SK-N-SH (cell line): ENCODE results near the gene WNT16. TPM values are rescaled to one million over a fixed set of nuclear protein-coding genes. Genes with fewer than 3 reads are reported as not detected.

Source experiments
- CTCF ChIA-PET: fragments of 300-600, 350-600 bp; formaldehyde crosslinking; extraction: SDS; loops from one replicate; lab custom pipeline; 2021; lab: Yijun Ruan, JAX
- POLR2A ChIA-PET: fragments of 350-600 bp; sonication (Branson Sonifier 250); formaldehyde crosslinking; extraction: SDS; loops from one replicate; lab custom pipeline; 2020; ENCODE audit warnings: antibody characterized with exemption, inconsistent platforms; lab: Yijun Ruan, JAX
- DNase-seq: peaks from one replicate; pipeline ENCODE4 v3.0.0; 2012
- H2AFZ ChIP-seq: fragments of 200-600 bp; sonication (generic); 2 replicates; pipeline ENCODE4 v1.8.1; 2016; ENCODE audit warnings: antibody characterized with exemption, mild to moderate bottlenecking, low read depth
- H3F3A ChIP-seq: fragments of 200-600 bp; sonication (generic); replicated peaks from 2 replicates; pipeline ENCODE3; 2016; ENCODE audit warnings: antibody characterized with exemption, mild to moderate bottlenecking; ENCODE audit not compliant: insufficient read depth
- H3K27ac ChIP-seq, 2 experiments: fragments of 200-500 bp in 1 of 2; fragments of 200-600 bp in 1 of 2; sonication (Bioruptor generic) in 1 of 2; sonication (generic), shearing (Covaris generic) in 1 of 2; 2 replicates each; pipeline versions ENCODE4 v1.5.1 to v1.6.1; 2014 to 2016; ENCODE audit warnings: low read depth in 2 of 2, inconsistent platforms in 1 of 2, low read length in 1 of 2, mild to moderate bottlenecking in 1 of 2, mixed read lengths in 1 of 2
- H3K27me3 ChIP-seq: fragments of 200-600 bp; sonication (generic), shearing (Covaris generic); 2 replicates; pipeline ENCODE4 v1.6.1; 2016; ENCODE audit warnings: mixed run types; ENCODE audit not compliant: insufficient read depth
- H3K36me3 ChIP-seq, 2 experiments: fragments of 200-500 bp in 1 of 2; fragments of 200-600 bp in 1 of 2; sonication (Bioruptor generic) in 1 of 2; sonication (generic) in 1 of 2; replicated peaks in 1 of 2; 2 replicates each; pipeline versions ENCODE3 to v1.5.1; 2014 to 2016; ENCODE audit warnings: low read length in 1 of 2, mild to moderate bottlenecking in 1 of 2; ENCODE audit not compliant: insufficient read depth in 2 of 2, control insufficient read depth in 1 of 2
- H3K4me1 ChIP-seq, 2 experiments: fragments of 200-500 bp in 1 of 2; fragments of 200-600 bp in 1 of 2; sonication (Bioruptor generic) in 1 of 2; sonication (generic), shearing (Covaris generic) in 1 of 2; 2 replicates each; pipeline versions ENCODE4 v1.5.1 to v1.6.1; 2014 to 2016; ENCODE audit warnings: low read depth in 1 of 2, low read length in 1 of 2, mixed run types in 1 of 2; ENCODE audit not compliant: insufficient read depth in 2 of 2, control insufficient read depth in 1 of 2
- H3K4me2 ChIP-seq: fragments of 200-600 bp; sonication (generic), shearing (Covaris generic); 2 replicates; pipeline ENCODE4 v1.6.1; 2017; ENCODE audit warnings: mixed run types
- H3K4me3 ChIP-seq, 2 experiments: fragments of 200-500 bp in 1 of 2; fragments of 200-600 bp in 1 of 2; sonication (Bioruptor generic) in 1 of 2; sonication (generic), shearing (Covaris generic) in 1 of 2; 2 replicates each; pipeline versions ENCODE4 v1.5.1 to v1.8.1; 2014 to 2016; ENCODE audit warnings: low read depth in 2 of 2, inconsistent platforms in 1 of 2, low read length in 1 of 2, mild to moderate bottlenecking in 1 of 2, mixed read lengths in 1 of 2, moderate library complexity in 1 of 2
- H3K79me2 ChIP-seq: fragments of 200-600 bp; sonication (generic); 2 replicates; pipeline ENCODE4 v1.8.1; 2017; ENCODE audit warnings: mild to moderate bottlenecking; ENCODE audit not compliant: insufficient read depth
- H3K9ac ChIP-seq: fragments of 200-600 bp; sonication (generic); 2 replicates; pipeline ENCODE4 v1.6.1; 2017; ENCODE audit warnings: mixed run types
- H3K9me2 ChIP-seq: fragments of 200-600 bp; sonication (generic); 2 replicates; pipeline ENCODE4 v1.6.1; 2017; ENCODE audit warnings: mixed run types
- H3K9me3 ChIP-seq: fragments of 200-600 bp; sonication (generic); 2 replicates; pipeline ENCODE4 v1.6.1; 2017; ENCODE audit warnings: mixed run types, mild to moderate bottlenecking, moderate library complexity
- H4K20me1 ChIP-seq: fragments of 200-600 bp; sonication (generic); 2 replicates; pipeline ENCODE4 v1.6.1; 2017; ENCODE audit warnings: mild to moderate bottlenecking, mixed run types; ENCODE audit not compliant: insufficient read depth
- CHD2 ChIP-seq: fragments of 150-350 bp; IDR thresholded peaks from 2 replicates; pipeline ENCODE4 v1.6.1; 2018; ENCODE audit warnings: low read length; ENCODE audit not compliant: partially characterized antibody
- CTCF ChIP-seq: fragments of 200-600 bp; sonication (generic); IDR thresholded peaks from 2 replicates; pipeline ENCODE4 v1.6.1; 2017; ENCODE audit warnings: antibody characterized with exemption, mild to moderate bottlenecking, moderate library complexity
- ELF1 ChIP-seq: IDR thresholded peaks from 2 replicates; pipeline ENCODE4 v1.4.0; 2012
- EP300 ChIP-seq, 2 experiments: IDR thresholded peaks; 2 replicates each; pipeline versions ENCODE4 v1.4.0 to v1.6.1; 2012; ENCODE audit warnings: borderline replicate concordance in 1 of 2, low read depth in 1 of 2, low read length in 1 of 2
- GABPA ChIP-seq: IDR thresholded peaks from 2 replicates; pipeline ENCODE4 v1.4.0; 2012; ENCODE audit warnings: low read depth, mild to moderate bottlenecking
- GATA2 ChIP-seq: sonication (generic); formaldehyde crosslinking; IDR thresholded peaks from 2 replicates; pipeline ENCODE4 v1.5.0; 2020; ENCODE audit warnings: mild to moderate bottlenecking, missing genetic modification reagents
- IRF3 ChIP-seq: fragments of 150-350 bp; IDR thresholded peaks from 2 replicates; pipeline ENCODE4 v1.6.1; 2016; ENCODE audit warnings: mild to moderate bottlenecking, low read depth, low read length
- JUND ChIP-seq: IDR thresholded peaks from 2 replicates; pipeline ENCODE4 v1.4.0; 2012
- MAX ChIP-seq: IDR thresholded peaks from 2 replicates; pipeline ENCODE4 v1.4.0; 2012; ENCODE audit warnings: low read depth
- NFIC ChIP-seq: IDR thresholded peaks from 2 replicates; pipeline ENCODE4 v1.4.0; 2012; ENCODE audit warnings: borderline replicate concordance
- RAD21 ChIP-seq: IDR thresholded peaks from 2 replicates; pipeline ENCODE4 v1.6.1; 2012; ENCODE audit warnings: mild to moderate bottlenecking, low read length
- SMC3 ChIP-seq: IDR thresholded peaks from 2 replicates; pipeline ENCODE4 v1.6.1; 2012; ENCODE audit warnings: low read depth, low read length, improper control_type of control experiment
- TCF12 ChIP-seq: IDR thresholded peaks from 2 replicates; pipeline ENCODE4 v1.4.0; 2012
- TEAD4 ChIP-seq: IDR thresholded peaks from 2 replicates; pipeline ENCODE4 v1.4.0; 2012; ENCODE audit warnings: mild to moderate bottlenecking, borderline replicate concordance; ENCODE audit not compliant: insufficient read depth
- YY1 ChIP-seq: IDR thresholded peaks from 2 replicates; pipeline ENCODE4 v1.4.0; 2012; ENCODE audit warnings: low read depth, mild to moderate bottlenecking
- WGBS: methylation state at CpG from one replicate; pipeline ENCODE4 v1.1.6; 2017; ENCODE audit warnings: low lambda C conversion rate; 5-methylcytosine and 5-hydroxymethylcytosine counted together
- polyA plus RNA-seq, 3 experiments: library from polyadenylated mRNA; depleted of rRNA; stranded (reverse); fragments of >200 nt; gene quantifications; 2 replicates each; pipeline ENCODE4 v1.2.3, GENCODE V29; 2012

WNT16 gene
- polyA plus RNA-seq, 1 of the 3 experiments (the other 2 are of a cell fraction): 0.05 TPM

- TF ChIP-seq GATA2 (CRISPR knock-in tag) (no peak), TEAD4 (no peak), EP300 (IDR thresholded peaks at IDR 0.05; ENCODE audit: borderline replicate concordance in 1 of 2, low read depth in 1 of 2, low read length in 1 of 2) (no peak), RAD21 (no peak), MAX (no peak), NFIC (no peak), SMC3 (no peak), ELF1 (no peak), YY1 (no peak), CHD2 (no peak), TCF12 (no peak), GABPA (no peak), CTCF (no peak), IRF3 (no peak), JUND (no peak)
- Histone ChIP-seq H3K4me1 (peaks cover 6 to 14% of the 10 kb centered on the region in 2 experiments; a peak in 3 of 4 replicates), H3K79me2 (peaks cover 99% of the 10 kb centered on the region), H3K36me3 (peaks cover 15 to 30% of the 10 kb centered on the region in 2 experiments), H3K4me3 (no peak overlapping the region), H3K9me3 (no peaks in the 10 kb centered on the region), H3K27ac (no peak overlapping the region), H3K4me2 (no peak overlapping the region), H2AFZ (no peak overlapping the region), H3K27me3 (no peaks in the 10 kb centered on the region), H3K9me2 (no peaks in the 10 kb centered on the region), H4K20me1 (peaks cover 72% of the 10 kb centered on the region), H3K9ac (no peak overlapping the region), H3F3A (peaks cover 5% of the 10 kb centered on the region)
- DNase-seq: no peak
- ChIA-PET CTCF (interaction anchor here (1.8 kb wide), 2 partner anchors 10 to 24 kb away, joined by 5 to 9 read pairs; no protein-coding TSS in a partner anchor), POLR2A (no interaction called here)
- 67% methylated on average over 2 of the region's 2 CpGs for WGBS
Observed at GRCh38 chr7:121390617-121391016, 61.8 kb downstream of the WNT16 start.

Other genes with a start within 250 kb of the WNT16 start
- 80.0 and 111 TPM in 2 replicates for gene FAM3C, start 67.3 kb downstream of the WNT16 start, polyA plus RNA-seq (2012; rRNA removed)